Esophagus squamous epithelium (tissue), 5 donors: ENCODE measurements around the gene ICA1L. TPM values are rescaled to one million over a fixed set of nuclear protein-coding genes. Genes with fewer than 3 reads are reported as not detected.
"Not testable (repeated sequence)": the region's sequence is repeated elsewhere in the genome, so short reads cannot be mapped to it uniquely, and the experiment has no call there.

ENCODE experiments used
- DNase-seq: peaks from one replicate; lab custom pipeline; 2025; lab: John Stamatoyannopoulos, UW
- H3K27ac ChIP-seq, 4 donors: fragments of 200-600 bp; sonication (generic); one replicate each; pipeline ENCODE4 v1.5.1; 2016 to 2019; ENCODE audit warnings: mild to moderate bottlenecking in 1 of 4
- H3K27me3 ChIP-seq, 4 donors: fragments of 200-600 bp; sonication (generic); 1 replicate in 3 of 4; 2 replicates in 1 of 4; pipeline versions ENCODE4 v1.5.1 to v1.6.0; 2017 to 2021; ENCODE audit warnings: antibody characterized with exemption in 1 of 4
- H3K36me3 ChIP-seq, 3 donors: fragments of 200-600 bp; sonication (generic); one replicate each; pipeline ENCODE4 v1.5.1; 2016 to 2019
- H3K4me1 ChIP-seq, 3 donors: fragments of 200-600 bp; sonication (generic); one replicate each; pipeline ENCODE4 v1.5.1; 2017 to 2019
- H3K4me3 ChIP-seq, 4 donors: fragments of 200-600 bp; sonication (generic); 1 replicate in 3 of 4; 2 replicates in 1 of 4; pipeline ENCODE4 v1.5.1; 2016 to 2019; ENCODE audit warnings: mild to moderate bottlenecking in 2 of 4, moderate library complexity in 1 of 4
- H3K9me3 ChIP-seq, 3 donors: fragments of 200-600 bp; sonication (generic); one replicate each; pipeline ENCODE4 v1.5.1; 2016 to 2019
- CTCF ChIP-seq, 6 experiments: fragments of 450-650 bp in 4 of 6; fragments of 200-600 bp in 2 of 6; sonication (generic) in 2 of 6; IDR thresholded peaks; one replicate each; pipeline ENCODE4 v1.5.1; 2016 to 2019; ENCODE audit warnings: antibody characterized with exemption in 6 of 6, mild to moderate bottlenecking in 4 of 6, moderate library complexity in 4 of 6
- POLR2A ChIP-seq, 4 donors: fragments of 450-650 bp; IDR thresholded peaks; one replicate each; pipeline ENCODE4 v1.6.1; 2017; ENCODE audit warnings: antibody characterized with exemption in 4 of 4, mild to moderate bottlenecking in 4 of 4, moderate library complexity in 3 of 4
- WGBS, 2 donors: methylation state at CpG; one replicate each; pipeline ENCODE4 v1.1.5; 2018; 5-methylcytosine and 5-hydroxymethylcytosine counted together
- intact Hi-C: fragments of 100-400 bp; cut with DNase I; formaldehyde crosslinking; loops from one replicate; pipeline ENCODE4 v1.15.0; 2022
- total RNA-seq, 4 donors: library from RNA; depleted of rRNA; stranded (reverse); fragments of >200 nt; gene quantifications; one replicate each; pipeline ENCODE4 v1.1.0, GENCODE V29; 2016
- donor health status: DM: yes; HTN: yes; CAD: no.

Gene ICA1L
- total RNA-seq, 4 donors from 2014 or later: 0.53 to 8.0 (median 0.79) TPM

- no peaks in the 10 kb centered on the region for H3K36me3 ChIP-seq
- intact Hi-C loops: no loop called here
- no peaks in the 10 kb centered on the region for H3K4me1 ChIP-seq
- H3K9me3 ChIP-seq: no peaks in the 10 kb centered on the region
- no peak overlapping the region for H3K27ac ChIP-seq
- no peak for DNase-seq
- H3K4me3 ChIP-seq: no peak overlapping the region
- H3K27me3 ChIP-seq: no peaks in the 10 kb centered on the region
- 53 to 68% methylated on average over 3 of the region's 3 CpGs for WGBS, 2 donors
- TF ChIP-seq CTCF (IDR thresholded peaks at IDR 0.05): no peak
- no peak for TF ChIP-seq POLR2A (IDR thresholded peaks at IDR 0.05)
These were observed 13.0 kb downstream of the ICA1L start for GRCh38 chr2:202858601-202859000.

GRCh38 chr2:202849343-202849742, 22.2 kb downstream of the ICA1L start:
- H3K4me3 ChIP-seq, H3K4me1 ChIP-seq, H3K36me3 ChIP-seq, DNase-seq, H3K9me3 ChIP-seq, H3K27me3 ChIP-seq, H3K27ac ChIP-seq, intact Hi-C loops: not testable (repeated sequence)
- WGBS, 2 donors: 40% methylated on average over 1 of the region's 3 CpGs; no CpG with 5 or more reads in 1 of the 2 donors

DNA sequence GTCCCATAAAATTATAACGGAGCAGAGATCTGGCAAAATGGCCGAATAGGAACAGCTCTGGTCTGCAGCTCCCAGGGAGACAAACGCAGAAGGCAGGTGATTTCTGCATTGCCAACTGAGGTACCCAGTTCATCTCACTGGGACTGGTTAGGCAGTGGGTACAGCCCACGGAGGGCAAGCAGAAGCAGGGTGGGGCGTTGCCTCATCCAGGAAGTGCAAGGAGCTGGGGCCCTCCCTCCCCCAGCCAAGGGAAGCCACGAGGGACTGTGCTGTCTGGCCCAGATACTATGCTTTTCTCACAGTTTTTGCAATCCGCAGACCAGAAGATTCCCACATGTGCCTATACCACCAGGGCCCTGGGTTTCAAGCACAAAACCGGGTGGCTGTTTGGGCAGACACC, 22.8 kb downstream of the ICA1L start:
- WGBS, 2 donors: 85 to 89% methylated on average over 3 to 5 of the region's 8 CpGs
- TF ChIP-seq CTCF (IDR thresholded peaks at IDR 0.05): no peak
- TF ChIP-seq POLR2A (IDR thresholded peaks at IDR 0.05): no peak

DNA sequence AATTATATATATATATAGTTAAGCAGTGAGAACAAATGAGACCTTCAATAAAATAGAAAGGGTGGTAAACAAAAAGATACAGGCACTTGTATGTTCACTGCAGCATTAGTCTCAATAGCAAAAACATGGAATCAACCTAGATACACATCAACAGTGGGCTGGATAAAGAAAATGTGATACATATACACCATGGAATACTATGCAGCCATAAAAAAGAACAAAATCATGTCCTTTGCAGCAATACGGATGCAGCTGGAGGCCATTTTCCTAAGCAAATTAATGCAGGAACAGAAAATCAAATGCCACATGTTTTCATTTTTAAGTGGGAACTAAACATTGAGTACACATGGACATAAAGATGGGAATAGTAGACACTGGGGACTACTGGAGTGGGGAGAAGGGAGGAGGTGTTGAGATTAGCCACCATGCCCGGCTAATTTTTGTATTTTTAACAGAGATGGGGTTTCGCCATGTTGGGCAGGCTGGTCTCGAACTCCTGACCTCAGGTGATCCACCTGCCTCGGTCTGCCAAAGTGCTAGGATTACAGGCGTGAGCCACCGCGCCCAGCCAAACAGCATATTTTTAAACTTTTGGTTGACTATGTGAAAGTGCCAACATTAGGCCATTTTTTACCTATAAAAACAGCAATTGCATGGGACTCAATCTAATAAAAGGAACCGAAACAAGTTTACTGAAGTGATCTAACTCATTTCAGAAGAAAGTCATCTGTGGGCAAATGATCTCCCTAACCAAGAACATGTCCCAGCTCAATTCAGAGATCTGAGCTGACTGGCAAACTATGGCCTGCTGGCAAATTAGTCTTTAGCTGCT, 23.7 kb downstream of the ICA1L start:
- H3K27me3 ChIP-seq: no peaks in the 10 kb centered on the region
- no peak for TF ChIP-seq POLR2A (IDR thresholded peaks at IDR 0.05)
- no peak for TF ChIP-seq CTCF (IDR thresholded peaks at IDR 0.05)
- no peaks in the 10 kb centered on the region for H3K4me1 ChIP-seq
- no peaks in the 10 kb centered on the region for H3K36me3 ChIP-seq
- intact Hi-C loops: no loop called here
- no peak overlapping the region for H3K4me3 ChIP-seq
- no peak for DNase-seq
- H3K9me3 ChIP-seq: peaks cover 0 to 3% (median 0%) of the 10 kb centered on the region in 3 donors
- WGBS, 2 donors: 84 to 88% methylated on average over 9 of the region's 9 CpGs
- no peak overlapping the region for H3K27ac ChIP-seq

More for the DNA sequence above, 22.8 kb downstream of the ICA1L start:
- H3K36me3 ChIP-seq: no peaks in the 10 kb centered on the region
- no peak for DNase-seq
- intact Hi-C loops: no loop called here
- H3K27me3 ChIP-seq: no peaks in the 10 kb centered on the region
- H3K4me1 ChIP-seq: no peaks in the 10 kb centered on the region
- no peak overlapping the region for H3K4me3 ChIP-seq
- H3K9me3 ChIP-seq: no peaks in the 10 kb centered on the region
- no peak overlapping the region for H3K27ac ChIP-seq

- intact Hi-C loops: no loop called here
- Histone ChIP-seq H3K9me3 (peaks cover 0 to 7% (median 0%) of the 10 kb centered on the region in 3 donors), H3K27me3 (no peaks in the 10 kb centered on the region), H3K36me3 (no peaks in the 10 kb centered on the region), H3K4me3 (no peak overlapping the region), H3K4me1 (no peaks in the 10 kb centered on the region), H3K27ac (no peak overlapping the region)
- TF ChIP-seq POLR2A (IDR thresholded peaks at IDR 0.05): no peak
- no peak for TF ChIP-seq CTCF (IDR thresholded peaks at IDR 0.05)
- DNase-seq: no peak
- 76 to 81% methylated on average over 2 of the region's 2 CpGs for WGBS, 2 donors
These were observed 26.9 kb downstream of the ICA1L start for GRCh38 chr2:202844656-202845055.
